ENCODE data around the gene UPF3A.

The UPF3A gene

DNA sequence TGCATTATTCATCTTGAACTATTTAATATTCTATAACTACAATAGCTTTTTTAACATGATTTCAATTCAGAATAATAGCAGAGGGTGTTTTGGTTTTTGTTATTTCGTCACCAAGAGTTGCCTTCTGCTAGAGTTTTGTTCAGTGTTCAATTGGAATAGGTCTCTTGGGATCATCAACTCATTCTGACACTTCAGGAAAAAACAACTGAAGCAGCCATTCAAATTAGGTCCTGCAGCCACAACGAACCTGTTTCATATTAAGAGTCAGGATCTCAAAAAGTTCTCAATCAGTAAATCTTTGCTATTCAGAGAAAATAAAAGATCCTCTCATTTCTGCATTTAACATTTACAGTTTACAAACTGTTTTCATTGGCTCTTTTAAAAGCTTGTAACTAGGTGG is 30.5 kb downstream of the UPF3A start:
- peak overlapping the region; percentile 31 for H3K4me2 ChIP-seq (ENCODE audit: low read length)

GRCh38 chr13:114313061-114313860 is 31.9 kb downstream of the UPF3A start:
- TF ChIP-seq EZH2 (IDR thresholded peaks at IDR 0.05; ENCODE audit: borderline replicate concordance, low read length): no peak
- TF ChIP-seq CTCF (IDR thresholded peaks at IDR 0.05; ENCODE audit: low read length): no peak
- peak overlapping the region; percentile 75 for H3K4me3 ChIP-seq (ENCODE audit: low read depth, low read length, poor library complexity, severe bottlenecking)
- peak overlapping the region; percentile 89 for H3K4me2 ChIP-seq (ENCODE audit: low read length)
- H3K9ac ChIP-seq (ENCODE audit: low read length): peak overlapping the region; percentile 93
- H3K9me3 ChIP-seq (ENCODE audit: low read length): no peaks in the 10 kb centered on the region
- H3K9me2 ChIP-seq (ENCODE audit: low read depth, low read length): no peaks in the 10 kb centered on the region
- no peak overlapping the region; the same call in 1 of the 2 replicates for H2AFZ ChIP-seq (ENCODE audit: low read length)
- H3F3A ChIP-seq (ENCODE audit: insufficient read depth, low read length): peaks cover 8% of the 10 kb centered on the region; the same call in 1 of the 2 replicates
- peaks cover 43% of the 10 kb centered on the region for H3K79me2 ChIP-seq (ENCODE audit: insufficient read depth, low read length)
- peak overlapping the region; percentile 93 for H3K27ac ChIP-seq (ENCODE audit: low read depth, low read length, poor library complexity, severe bottlenecking)
- H3K36me3 ChIP-seq (ENCODE audit: insufficient read depth, low read length): peaks cover 26% of the 10 kb centered on the region; the same call in 1 of the 2 replicates
- no peaks in the 10 kb centered on the region for H3K27me3 ChIP-seq (ENCODE audit: insufficient read depth, low read length)
- peaks cover 84% of the 10 kb centered on the region for H3K4me1 ChIP-seq (ENCODE audit: insufficient read depth, low read length, severe bottlenecking)
- H4K20me1 ChIP-seq (ENCODE audit: insufficient read depth, low read length): no peaks in the 10 kb centered on the region

More for the DNA sequence above, 30.5 kb downstream of the UPF3A start:
- H3K27me3 ChIP-seq (ENCODE audit: insufficient read depth, low read length): no peaks in the 10 kb centered on the region
- H2AFZ ChIP-seq (ENCODE audit: low read length): peak overlapping the region; percentile 29; the same call in 1 of the 2 replicates
- no peaks in the 10 kb centered on the region for H4K20me1 ChIP-seq (ENCODE audit: insufficient read depth, low read length)
- H3K27ac ChIP-seq (ENCODE audit: low read depth, low read length, poor library complexity, severe bottlenecking): peak overlapping the region; percentile 93
- H3K9me3 ChIP-seq (ENCODE audit: low read length): no peaks in the 10 kb centered on the region
- H3K36me3 ChIP-seq (ENCODE audit: insufficient read depth, low read length): peaks cover 19% of the 10 kb centered on the region
- H3F3A ChIP-seq (ENCODE audit: insufficient read depth, low read length): peaks cover 8% of the 10 kb centered on the region; the same call in 1 of the 2 replicates
- peaks cover 71% of the 10 kb centered on the region for H3K4me1 ChIP-seq (ENCODE audit: insufficient read depth, low read length, severe bottlenecking)
- H3K9ac ChIP-seq (ENCODE audit: low read length): peak overlapping the region; percentile 14
- H3K79me2 ChIP-seq (ENCODE audit: insufficient read depth, low read length): peaks cover 30% of the 10 kb centered on the region
- H3K9me2 ChIP-seq (ENCODE audit: low read depth, low read length): no peaks in the 10 kb centered on the region
- TF ChIP-seq EZH2 (IDR thresholded peaks at IDR 0.05; ENCODE audit: borderline replicate concordance, low read length) (no peak), CTCF (IDR thresholded peaks at IDR 0.05; ENCODE audit: low read length) (no peak)
- peak overlapping the region; percentile 18 for H3K4me3 ChIP-seq (ENCODE audit: low read depth, low read length, poor library complexity, severe bottlenecking)

- Histone ChIP-seq H4K20me1 (ENCODE audit: insufficient read depth, low read length) (0 out of 2 replicates have a peak, but pooled peaks cover 2% of the 10 kb centered on the region), H3K36me3 (ENCODE audit: insufficient read depth, low read length) (peaks cover 36% of the 10 kb centered on the region; the same call in 1 of the 2 replicates), H3K27me3 (ENCODE audit: insufficient read depth, low read length) (no peaks in the 10 kb centered on the region), H3K27ac (ENCODE audit: low read depth, low read length, poor library complexity, severe bottlenecking) (peak within 1 kb of the TSS; percentile 93), H3K4me2 (ENCODE audit: low read length) (peak within 1 kb of the TSS; percentile 89), H3F3A (ENCODE audit: insufficient read depth, low read length) (peaks cover 5% of the 10 kb centered on the region; the same call in 1 of the 2 replicates), H3K4me3 (ENCODE audit: low read depth, low read length, poor library complexity, severe bottlenecking) (peak within 1 kb of the TSS; percentile 75), H3K79me2 (ENCODE audit: insufficient read depth, low read length) (peaks cover 54% of the 10 kb centered on the region), H3K9me2 (ENCODE audit: low read depth, low read length) (no peaks in the 10 kb centered on the region), H3K9me3 (ENCODE audit: low read length) (no peaks in the 10 kb centered on the region), H3K4me1 (ENCODE audit: insufficient read depth, low read length, severe bottlenecking) (peaks cover 92% of the 10 kb centered on the region), H2AFZ (ENCODE audit: low read length) (no peak within 1 kb of the TSS), H3K9ac (ENCODE audit: low read length) (peak within 1 kb of the TSS; percentile 93)
- TF ChIP-seq CTCF (IDR thresholded peaks at IDR 0.05; ENCODE audit: low read length) (no peak), EZH2 (IDR thresholded peaks at IDR 0.05; ENCODE audit: borderline replicate concordance, low read length) (no peak)
Measured at GRCh38 chr13:114314074-114314912, 32.9 kb downstream of the UPF3A start, which contains the start of gene CHAMP1. CHAMP1 (plus strand) TSS chr13:114314503; CDS start chr13:114323843, 9,340 bp downstream.

Measured in OCI-LY1 (cell line).